K562 (cell line): Measurements from ENCODE around the gene CREB3L4. TPM values are rescaled to one million over a fixed set of nuclear protein-coding genes. Genes with fewer than 3 reads are reported as not detected.
A peak's percentile ranks its signal among the peaks of the same experiment; 100 is the strongest.

Experiments used
- ATAC-seq: fragments of 200-7000 bp; cut with Tn5 transposase; 3 replicates; pipeline ENCODE4 v1.9.1; 2020; ENCODE audit warnings: moderate library complexity
- BruUV-seq: library from RNA; stranded (reverse); fragments of 400-500 nt; replicated peaks from 2 replicates; lab custom pipeline; 2021; lab: Mats Ljungman, UMichigan
- CTCF ChIA-PET: fragments of 300-600 bp; formaldehyde crosslinking; extraction: SDS; loops from one replicate; lab custom pipeline; 2021; ENCODE audit warnings: low intra/inter-chr PET ratio; lab: Yijun Ruan, JAX
- POLR2A ChIA-PET: fragments of 300-600, 350-650 bp; sonication (Branson Sonifier 250); formaldehyde crosslinking; extraction: SDS; loops from one replicate; lab custom pipeline; 2021; ENCODE audit warnings: antibody characterized with exemption, inconsistent platforms; lab: Yijun Ruan, JAX
- DNase-seq, 4 experiments: peaks; one replicate each; pipeline versions ENCODE4 v3.0.0 to v3.0.0-alpha.2; 2011 to 2018; ENCODE audit warnings: low spot score in 3 of 4, mixed read lengths in 3 of 4; ENCODE audit errors: extremely low read depth in 1 of 4
- FAIRE-seq: peaks from 2 replicates; lab custom pipeline; 2011; peaks lifted over from hg19 to GRCh38; lab: Jason Lieb, UNC
- H2AFZ ChIP-seq: 2 replicates; pipeline ENCODE4 v1.6.0; 2011; ENCODE audit warnings: low read depth, low read length, control low read depth, inconsistent platforms
- H3K27ac ChIP-seq: fragments of 200-600 bp; 3 replicates; pipeline ENCODE4 v1.8.0; 2011; ENCODE audit warnings: low read depth, mild to moderate bottlenecking, control low read depth, inconsistent platforms, low read length, moderate library complexity, mixed read lengths; ENCODE audit errors: extremely low read depth
- H3K27me3 ChIP-seq, 2 experiments: fragments of 300-600 bp in 1 of 2; 2 replicates in 1 of 2; 3 replicates in 1 of 2; pipeline versions ENCODE4 v1.6.0 to v1.8.0; 2011; ENCODE audit warnings: inconsistent platforms in 2 of 2, low read length in 2 of 2, mild to moderate bottlenecking in 1 of 2, mixed read lengths in 1 of 2, moderate library complexity in 1 of 2; ENCODE audit not compliant: control insufficient read depth in 2 of 2, insufficient read depth in 2 of 2
- H3K36me3 ChIP-seq: fragments of 300-600 bp; 3 replicates; pipeline ENCODE4 v1.8.0; 2011; ENCODE audit warnings: mild to moderate bottlenecking, low read length, inconsistent platforms; ENCODE audit not compliant: control insufficient read depth, insufficient read depth
- H3K4me1 ChIP-seq, 2 experiments: fragments of 200-600 bp in 1 of 2; replicated peaks in 1 of 2; 2 replicates in 1 of 2; 3 replicates in 1 of 2; pipeline versions ENCODE4 v1.5.1 to v1.8.0; 2011; ENCODE audit warnings: inconsistent platforms in 2 of 2, low read length in 2 of 2, mild to moderate bottlenecking in 1 of 2, mixed read lengths in 1 of 2, moderate library complexity in 1 of 2; ENCODE audit not compliant: control insufficient read depth in 2 of 2, insufficient read depth in 2 of 2
- H3K4me2 ChIP-seq: 2 replicates; pipeline ENCODE4 v1.6.1; 2011; ENCODE audit warnings: low read length, control low read depth, inconsistent platforms, mixed read lengths; ENCODE audit not compliant: insufficient read depth
- H3K4me3 ChIP-seq: fragments of 200-600 bp; sonication (generic), shearing (Covaris generic); 2 replicates; pipeline ENCODE4 v1.5.1; 2016; ENCODE audit warnings: control low read depth, inconsistent platforms
- H3K79me2 ChIP-seq: fragments of 200-600 bp; 3 replicates; pipeline ENCODE4 v1.8.0; 2011; ENCODE audit warnings: low read length, inconsistent platforms; ENCODE audit not compliant: control insufficient read depth, insufficient read depth
- H3K9ac ChIP-seq, 2 experiments: 2 replicates each; pipeline versions ENCODE4 v1.6.0 to v1.6.1; 2011; ENCODE audit warnings: low read depth in 2 of 2, low read length in 2 of 2, control low read depth in 1 of 2, inconsistent platforms in 1 of 2, mild to moderate bottlenecking in 1 of 2, mixed read lengths in 1 of 2; ENCODE audit not compliant: insufficient read depth in 1 of 2
- H3K9me1 ChIP-seq: one replicate; pipeline ENCODE4 v1.6.0; 2011; ENCODE audit warnings: inconsistent platforms, mild to moderate bottlenecking, low read length, moderate library complexity; ENCODE audit not compliant: control insufficient read depth, insufficient read depth
- H3K9me3 ChIP-seq: replicated peaks from 2 replicates; pipeline ENCODE4 v1.5.1; 2011; ENCODE audit warnings: low read depth, low read length, inconsistent platforms; ENCODE audit not compliant: control insufficient read depth, insufficient read depth
- H4K20me1 ChIP-seq: replicated peaks from 2 replicates; pipeline ENCODE4 v1.6.1; 2011; ENCODE audit warnings: low read length, inconsistent platforms, mixed read lengths; ENCODE audit not compliant: control insufficient read depth, insufficient read depth
- FOXJ2 ChIP-seq: fragments of 200-800 bp; sonication (Bioruptor generic); IDR thresholded peaks from 2 replicates; pipeline ENCODE4 v1.6.1; 2016; ENCODE audit warnings: missing genetic modification characterization, missing compliant biosample characterization
- GABPA ChIP-seq: fragments of 200-800 bp; sonication (Bioruptor generic); conservative IDR thresholded peaks from 2 replicates; pipeline ENCODE4 v1.6.1; 2016; ENCODE audit warnings: low read depth, missing genetic modification characterization, missing compliant biosample characterization
- HMGN3 ChIP-seq: IDR thresholded peaks from 2 replicates; pipeline ENCODE4 v1.6.1; 2011; ENCODE audit warnings: borderline replicate concordance, low read depth, mild to moderate bottlenecking, mixed read lengths, low read length; ENCODE audit not compliant: insufficient read length; ENCODE audit errors: extremely low read depth
- KLF10 ChIP-seq: fragments of 250-450 bp; sonication (Bioruptor Pico); IDR thresholded peaks from 2 replicates; pipeline ENCODE4 v1.6.1; 2021; ENCODE audit warnings: matching md5 sums
- PRDM10 ChIP-seq: fragments of 450-650 bp; IDR thresholded peaks from 2 replicates; pipeline ENCODE4 v1.6.1; 2018; ENCODE audit not compliant: partially characterized antibody
- TFAM ChIP-seq: fragments of 250-450 bp; sonication (Bioruptor Pico); conservative IDR thresholded peaks from 2 replicates; pipeline ENCODE4 v1.5.0; 2021; ENCODE audit warnings: mild to moderate bottlenecking, moderate library complexity
- YBX1 ChIP-seq: fragments of 450-650 bp; IDR thresholded peaks from 2 replicates; pipeline ENCODE4 v1.7.1; 2016; ENCODE audit warnings: mild to moderate bottlenecking
- ZHX1 ChIP-seq: fragments of 150-350 bp; conservative IDR thresholded peaks from 2 replicates; pipeline ENCODE4 v1.6.1; 2014; ENCODE audit warnings: low read length
- ZNF354B ChIP-seq: fragments of 250-450 bp; sonication (Bioruptor Pico); IDR thresholded peaks from 2 replicates; pipeline ENCODE4 v1.4.0; 2020
- ZNF75A ChIP-seq: fragments of 450-650 bp; formaldehyde crosslinking; IDR thresholded peaks from 2 replicates; pipeline ENCODE4 v1.4.0; 2020; ENCODE audit warnings: mild to moderate bottlenecking
- WGBS: fragments of 100-300 bp; shearing (Covaris generic); methylation state at CpG from one replicate; pipeline ENCODE4 v1.1.6; 2016; ENCODE audit warnings: low coverage, mixed read lengths; ENCODE audit not compliant: insufficient coverage; ENCODE audit errors: missing lambda C conversion rate; 5-methylcytosine and 5-hydroxymethylcytosine counted together
- in situ Hi-C: fragments of 300-500 bp; cut with MboI; formaldehyde crosslinking; loops from 4 replicates; pipeline ENCODE4 v1.15.0; 2018; ENCODE audit warnings: inconsistent platforms, mixed read lengths
- intact Hi-C: fragments of 100-400 bp; cut with micrococcal nuclease; formaldehyde crosslinking; loops from 2 replicates; pipeline ENCODE4 v1.14.2; 2022
- polyA plus RNA-seq, 8 experiments: library from polyadenylated mRNA; depleted of rRNA in 4 of 8; stranded (reverse) in 5 of 8; unstranded in 3 of 8; fragments of >200 nt; fragmentation: Nextera tagmentation in 2 of 8; fragmentation: Illumina TruSeq in 1 of 8; extraction: Ambion mirVana in 2 of 8; extraction: Trizol in 1 of 8; gene quantifications; 2 replicates each; pipeline versions ENCODE4 v1.2.1 to v1.2.3, GENCODE V29; 2011 to 2014; ENCODE audit warnings: inconsistent platforms in 1 of 8, missing spikeins in 1 of 8
- total RNA-seq, 7 experiments: library from RNA; depleted of rRNA in 6 of 7; stranded (reverse); fragments of >200 nt in 6 of 7; fragmentation: Illumina TruSeq in 2 of 7; extraction: Trizol in 2 of 7; gene quantifications; 2 replicates each; pipeline versions ENCODE4 v1.2.1 to v1.2.3, GENCODE V29; 2011 to 2021; ENCODE audit warnings: low replicate concordance in 1 of 7

The CREB3L4 gene
- total and polyA plus RNA-seq, 9 of the 15 experiments (the other 6 are each of a cell fraction or from before 2014, with no cell fraction given) = 9.9 to 18.6 (median 13.9) TPM

GRCh38 chr1:154000420-154000819, 32.7 kb downstream of the CREB3L4 start:
- intact Hi-C loops = no loop called here
- Histone ChIP-seq H3K27me3 (no peaks in the 10 kb centered on the region), H3K27ac (no peak overlapping the region), H4K20me1 (no peaks in the 10 kb centered on the region)
- no TSS peak for BruUV-seq
- ATAC-seq (peak; percentile 63), FAIRE-seq (no peak)
- no peak for TF ChIP-seq KLF10 (CRISPR knock-in tag)
- TF ChIP-seq, all 486 proteins: peak for 0
- 32% methylated on average over 4 of the region's 4 CpGs for WGBS
- Histone ChIP-seq H3K4me1 (no peaks in the 10 kb centered on the region; a peak in 1 of 5 replicates), H3K4me3 (no peak overlapping the region), H3K4me2 (no peak overlapping the region), H3K9me1 (no peaks in the 10 kb centered on the region), H2AFZ (no peak overlapping the region), H3K36me3 (peaks cover 3% of the 10 kb centered on the region; the same call in 1 of the 3 replicates), H3K9ac (no peak overlapping the region), H3K9me3 (no peaks in the 10 kb centered on the region), H3K79me2 (no peaks in the 10 kb centered on the region)
- in situ Hi-C loops = no loop called here
- ChIA-PET CTCF (no interaction called here), POLR2A (interaction anchor here (0.6 to 6.0 kb wide), 4 partner anchors 8 to 468 kb away, joined by 3 to 83 read pairs (median 3); partner anchors contain the start of gene RPS27)
- no peak for DNase-seq

GRCh38 chr1:154006136-154006535, 38.4 kb downstream of the CREB3L4 start:
- H3K79me2 ChIP-seq = no peaks in the 10 kb centered on the region
- CTCF ChIA-PET = no interaction called here
- no peak overlapping the region for H3K4me2 ChIP-seq
- no peaks in the 10 kb centered on the region for H3K36me3 ChIP-seq
- no peaks in the 10 kb centered on the region for H4K20me1 ChIP-seq
- ATAC-seq = no peak
- DNase-seq = no peak
- BruUV-seq = no TSS peak
- no peak overlapping the region for H3K4me3 ChIP-seq
- no peak overlapping the region for H2AFZ ChIP-seq
- 73% methylated on average over 3 of the region's 3 CpGs for WGBS
- H3K27me3 ChIP-seq = no peaks in the 10 kb centered on the region
- no peak for FAIRE-seq
- H3K27ac ChIP-seq = no peak overlapping the region
- POLR2A ChIA-PET = interaction anchor here (4.7 kb wide), 1 partner anchor 15 kb away, joined by 24 read pairs; the partner anchor contains the start of gene RPS27
- H3K4me1 ChIP-seq = no peaks in the 10 kb centered on the region; a peak in 1 of 5 replicates
- no peak overlapping the region for H3K9ac ChIP-seq
- H3K9me3 ChIP-seq = no peaks in the 10 kb centered on the region
- in situ Hi-C loops = no loop called here
- no peaks in the 10 kb centered on the region for H3K9me1 ChIP-seq
- intact Hi-C loops = no loop called here
- TF ChIP-seq HMGN3 (no peak), ZNF75A (CRISPR knock-in tag) (no peak), YBX1 (no peak), FOXJ2 (tag) (no peak), ZHX1 (no peak), GABPA (tag) (no peak), ZNF354B (CRISPR knock-in tag) (no peak), PRDM10 (no peak), TFAM (no peak)
